ENCODE measurements around the gene TNIP1.

TNIP1 gene

DNA sequence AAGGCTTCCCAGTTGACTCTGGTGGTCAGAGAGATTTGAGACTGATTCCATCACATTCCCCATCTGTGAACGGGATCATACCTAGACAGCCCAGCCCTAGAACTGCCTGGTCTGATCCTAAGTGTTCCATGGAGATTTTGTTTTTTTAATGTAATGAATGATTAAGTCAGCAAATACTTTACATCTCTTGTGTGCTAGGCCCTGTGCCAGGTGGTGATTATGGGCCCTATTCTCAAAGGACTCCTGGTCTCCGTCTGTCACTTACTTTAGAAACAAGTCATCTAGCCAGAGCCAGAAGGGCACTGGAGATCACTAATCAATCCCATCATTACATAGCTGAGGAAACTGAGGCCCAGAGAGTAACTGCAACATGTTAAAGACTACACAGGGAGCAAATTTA, 61.5 kb downstream of the TNIP1 start:
- no peak overlapping the region for H3K4me3 ChIP-seq (replicated peaks; ENCODE audit: low read depth, low read length)
- TF ChIP-seq, protein P1, sequence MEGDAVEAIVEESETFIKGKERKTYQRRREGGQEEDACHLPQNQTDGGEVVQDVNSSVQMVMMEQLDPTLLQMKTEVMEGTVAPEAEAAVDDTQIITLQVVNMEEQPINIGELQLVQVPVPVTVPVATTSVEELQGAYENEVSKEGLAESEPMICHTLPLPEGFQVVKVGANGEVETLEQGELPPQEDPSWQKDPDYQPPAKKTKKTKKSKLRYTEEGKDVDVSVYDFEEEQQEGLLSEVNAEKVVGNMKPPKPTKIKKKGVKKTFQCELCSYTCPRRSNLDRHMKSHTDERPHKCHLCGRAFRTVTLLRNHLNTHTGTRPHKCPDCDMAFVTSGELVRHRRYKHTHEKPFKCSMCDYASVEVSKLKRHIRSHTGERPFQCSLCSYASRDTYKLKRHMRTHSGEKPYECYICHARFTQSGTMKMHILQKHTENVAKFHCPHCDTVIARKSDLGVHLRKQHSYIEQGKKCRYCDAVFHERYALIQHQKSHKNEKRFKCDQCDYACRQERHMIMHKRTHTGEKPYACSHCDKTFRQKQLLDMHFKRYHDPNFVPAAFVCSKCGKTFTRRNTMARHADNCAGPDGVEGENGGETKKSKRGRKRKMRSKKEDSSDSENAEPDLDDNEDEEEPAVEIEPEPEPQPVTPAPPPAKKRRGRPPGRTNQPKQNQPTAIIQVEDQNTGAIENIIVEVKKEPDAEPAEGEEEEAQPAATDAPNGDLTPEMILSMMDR (IDR thresholded peaks at IDR 0.05; ENCODE audit: low read length, missing control alignments) = no peak
- no peak for DNase-seq (ENCODE audit: low read depth)

DNA sequence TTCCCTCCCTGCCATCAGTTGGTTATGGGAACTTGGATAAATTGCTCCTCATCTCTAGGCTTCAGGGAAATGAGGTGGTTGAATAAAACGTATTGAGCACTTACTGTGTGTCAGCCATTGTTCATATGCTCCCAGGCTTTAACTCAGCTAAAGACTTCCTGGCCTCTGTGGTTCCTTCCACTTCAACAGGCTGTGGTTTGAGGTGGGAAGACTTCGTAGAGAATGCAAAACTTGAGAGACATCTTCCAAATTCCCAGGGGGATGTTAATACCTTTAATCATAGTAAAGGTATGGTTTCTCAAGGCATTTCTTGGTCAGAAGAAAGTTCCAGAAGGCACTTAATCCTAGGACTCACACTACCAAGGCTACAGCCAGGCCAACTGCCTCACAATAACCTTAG, 62.0 kb downstream of the TNIP1 start:
- TF ChIP-seq, protein P1 (IDR thresholded peaks at IDR 0.05; ENCODE audit: low read length, missing control alignments) = no peak
- no peak overlapping the region for H3K4me3 ChIP-seq (replicated peaks; ENCODE audit: low read depth, low read length)
- DNase-seq (ENCODE audit: low read depth) = no peak

DNA sequence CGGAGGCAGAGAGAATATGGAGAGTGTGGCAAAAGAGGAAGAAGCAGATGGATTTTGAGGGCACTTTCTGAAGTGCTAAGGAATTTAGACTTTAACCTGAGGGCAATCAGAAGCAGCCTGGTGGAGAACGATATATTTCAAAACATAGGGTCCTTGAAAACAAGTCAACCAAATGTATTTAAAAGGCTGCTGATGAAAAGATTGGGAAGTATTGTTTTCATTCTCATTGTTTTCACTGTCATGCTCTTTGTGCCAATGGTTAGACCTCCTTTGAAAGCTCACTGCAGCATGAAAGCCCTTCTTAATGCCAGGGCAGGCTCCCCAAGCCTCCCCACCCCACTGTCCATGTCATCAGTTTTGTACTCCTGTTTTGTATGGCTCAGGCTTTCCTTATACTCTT, 62.9 kb downstream of the TNIP1 start:
- no peak for DNase-seq (ENCODE audit: low read depth)
- TF ChIP-seq, protein P1 (IDR thresholded peaks at IDR 0.05; ENCODE audit: low read length, missing control alignments) = no peak
- H3K4me3 ChIP-seq (replicated peaks; ENCODE audit: low read depth, low read length) = no peak overlapping the region

DNA sequence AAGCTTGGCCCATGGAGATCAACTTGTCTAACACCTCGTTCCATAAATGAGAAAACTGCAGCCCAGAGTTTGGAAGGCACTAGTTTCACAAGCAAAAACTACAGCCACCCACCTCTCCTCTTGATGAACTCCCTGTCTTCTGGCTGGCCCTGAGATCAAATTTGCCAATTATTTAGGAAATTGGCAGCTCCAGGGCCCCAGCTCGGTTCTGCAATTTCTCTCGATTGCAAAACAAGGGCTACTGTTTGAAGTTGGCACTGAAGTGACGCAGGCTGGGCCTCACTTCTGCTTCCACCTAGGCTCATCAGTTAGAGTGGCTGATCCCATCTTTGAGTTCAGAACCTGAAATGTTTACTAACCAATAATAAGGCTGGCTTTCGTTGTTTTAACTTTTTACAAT, 64.1 kb downstream of the TNIP1 start:
- no peak for DNase-seq (ENCODE audit: low read depth)
- no peak overlapping the region for H3K4me3 ChIP-seq (replicated peaks; ENCODE audit: low read depth, low read length)
- TF ChIP-seq, protein P1 (IDR thresholded peaks at IDR 0.05; ENCODE audit: low read length, missing control alignments) = no peak

DNA sequence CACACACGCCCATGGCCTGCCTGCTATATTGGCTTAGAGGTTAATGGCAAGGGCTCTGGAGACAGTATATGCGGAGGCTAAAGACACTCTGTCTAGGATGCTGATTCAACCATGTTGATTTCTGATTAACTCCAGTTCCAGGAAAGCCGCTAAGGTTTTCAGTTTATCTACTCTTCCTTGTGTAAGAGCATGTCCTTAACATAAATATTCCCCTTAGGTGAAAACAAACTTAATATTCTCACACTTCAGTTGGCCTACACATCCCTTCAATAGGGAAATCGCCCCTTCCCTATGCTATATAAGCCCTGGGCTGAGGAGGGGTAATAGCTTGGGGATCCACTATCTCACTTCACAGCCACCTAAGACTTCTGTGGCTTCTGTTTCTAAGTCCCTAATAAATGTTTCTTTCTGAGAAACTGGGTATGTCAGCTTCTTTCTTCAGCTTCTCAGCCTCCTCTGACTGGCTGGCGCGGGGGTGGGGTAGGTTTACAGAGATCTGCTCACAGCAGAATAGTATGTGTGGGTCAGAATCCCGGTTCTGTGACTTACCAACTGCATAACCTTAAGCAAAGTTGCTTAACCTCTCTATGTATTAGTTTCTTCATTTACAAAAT, 64.8 kb downstream of the TNIP1 start:
- H3K4me3 ChIP-seq (replicated peaks; ENCODE audit: low read depth, low read length) = no peak overlapping the region
- TF ChIP-seq, protein P1 (IDR thresholded peaks at IDR 0.05; ENCODE audit: low read length, missing control alignments) = no peak
- DNase-seq (ENCODE audit: low read depth) = no peak

DNA sequence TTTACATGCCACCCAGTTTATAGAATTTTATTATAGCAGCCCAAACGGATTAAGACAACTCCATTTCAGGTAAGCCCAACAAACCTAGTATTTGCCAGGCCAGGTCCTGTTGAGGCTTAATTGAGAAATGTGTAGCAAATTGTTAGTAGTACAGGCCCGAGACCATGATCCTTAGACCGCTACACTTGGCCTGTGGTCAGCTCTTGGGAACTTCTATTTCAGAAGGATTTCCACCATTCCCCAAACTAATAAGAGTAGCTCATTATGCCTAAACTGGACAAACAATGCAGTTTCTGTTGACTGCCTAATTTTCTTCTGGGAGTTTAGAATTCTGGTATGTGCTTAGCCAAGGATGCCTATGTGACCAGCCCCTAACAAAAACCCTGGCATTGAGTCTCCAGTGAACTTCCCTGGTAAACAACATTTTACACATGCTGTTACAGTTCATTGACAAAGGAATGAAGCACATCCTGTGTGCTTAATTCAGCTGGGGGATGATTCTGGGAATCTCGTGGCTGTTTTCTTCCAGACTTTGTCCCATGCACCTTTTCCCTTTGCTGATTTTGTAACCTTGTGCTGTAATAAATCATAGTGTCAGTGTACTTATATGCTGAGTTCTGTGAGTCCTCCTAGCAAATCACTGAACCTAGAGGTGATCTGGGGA, 66.0 kb downstream of the TNIP1 start:
- DNase-seq (ENCODE audit: low read depth) = peak; percentile 44
- TF ChIP-seq, protein P1 (IDR thresholded peaks at IDR 0.05; ENCODE audit: low read length, missing control alignments) = no peak
- no peak overlapping the region for H3K4me3 ChIP-seq (replicated peaks; ENCODE audit: low read depth, low read length)

DNA sequence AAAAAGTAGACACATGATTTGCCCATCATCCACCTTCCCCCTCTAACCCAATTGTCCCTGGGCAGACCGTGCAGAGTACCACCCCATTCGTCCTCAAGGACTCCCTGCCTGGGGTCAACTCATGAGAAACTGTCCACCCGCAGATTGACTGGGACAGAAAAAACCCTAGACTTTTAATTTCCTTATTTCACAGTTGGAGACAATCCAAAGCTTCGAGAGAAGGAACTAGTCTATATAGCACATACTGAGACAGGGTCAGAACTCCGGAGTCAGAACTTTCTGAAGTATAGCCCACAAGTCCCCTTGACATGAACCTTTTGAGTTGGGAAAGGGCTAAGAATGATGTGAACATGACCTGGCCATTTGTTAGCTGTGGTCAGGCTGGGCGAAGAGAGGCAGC, 68.0 kb downstream of the TNIP1 start:
- H3K4me3 ChIP-seq (replicated peaks; ENCODE audit: low read depth, low read length) = no peak overlapping the region
- TF ChIP-seq, protein P1 (IDR thresholded peaks at IDR 0.05; ENCODE audit: low read length, missing control alignments) = no peak
- DNase-seq (ENCODE audit: low read depth) = no peak

All from fibroblast of pulmonary artery (primary cell).